GM12878 (cell line): ENCODE data around the gene NTRK3. TPM values are rescaled to one million over a fixed set of nuclear protein-coding genes. Genes with fewer than 3 reads are reported as not detected.

Source experiments
- ATAC-seq: fragments of 200-7000 bp; cut with Tn5 transposase; 3 replicates; pipeline ENCODE4 v1.9.1; 2020; ENCODE audit warnings: mild to moderate bottlenecking, moderate library complexity
- BruUV-seq: library from RNA; stranded (reverse); fragments of 400-500 nt; replicated peaks from 2 replicates; lab custom pipeline; 2021; lab: Mats Ljungman, UMichigan
- CTCF ChIA-PET: fragments of 300-600 bp; sonication (Branson Sonifier 250); formaldehyde crosslinking; extraction: SDS; loops from one replicate; lab custom pipeline; 2021; ENCODE audit warnings: inconsistent platforms; lab: Yijun Ruan, JAX
- POLR2A ChIA-PET: fragments of 350-600 bp; formaldehyde crosslinking; extraction: SDS; loops from one replicate; lab custom pipeline; 2021; ENCODE audit warnings: inconsistent platforms; lab: Charles Lee
- RAD21 ChIA-PET: fragments of 300-600 bp; sonication (Branson Sonifier 250); formaldehyde crosslinking; loops from one replicate; lab custom pipeline; 2023; ENCODE audit warnings: antibody characterized with exemption; ENCODE audit not compliant: unreplicated experiment; lab: Charles Lee
- SMC1A ChIA-PET: fragments of 300-600 bp; sonication (Branson Sonifier 250); formaldehyde crosslinking; loops from one replicate; lab custom pipeline; 2023; ENCODE audit not compliant: unreplicated experiment, uncharacterized antibody; lab: Charles Lee
- DNase-seq: peaks from one replicate; pipeline ENCODE4 v3.0.0-alpha.2; 2011; ENCODE audit warnings: low read depth, low spot score
- FAIRE-seq: peaks from 3 replicates; lab custom pipeline; 2011; peaks lifted over from hg19 to GRCh38; lab: Jason Lieb, UNC
- H2AFZ ChIP-seq: 2 replicates; pipeline ENCODE4 v1.6.0; 2011; ENCODE audit warnings: low read depth, low read length, control low read depth; ENCODE audit not compliant: control insufficient read depth
- H3K27ac ChIP-seq: 2 replicates; pipeline ENCODE4 v1.5.1; 2011; ENCODE audit warnings: control low read depth; ENCODE audit not compliant: control insufficient read depth, insufficient read depth
- H3K27me3 ChIP-seq, 2 experiments: replicated peaks in 1 of 2; 2 replicates each; pipeline versions ENCODE4 v1.6.0 to v1.6.1; 2011; ENCODE audit warnings: low read length in 1 of 2; ENCODE audit not compliant: control insufficient read depth in 2 of 2, insufficient read depth in 2 of 2
- H3K36me3 ChIP-seq, 2 experiments: 2 replicates each; pipeline ENCODE4 v1.5.1; 2011; ENCODE audit warnings: low read length in 1 of 2; ENCODE audit not compliant: control insufficient read depth in 2 of 2, insufficient read depth in 2 of 2
- H3K4me1 ChIP-seq: 2 replicates; pipeline ENCODE4 v1.6.1; 2011; ENCODE audit warnings: mild to moderate bottlenecking, low read length, moderate library complexity, mixed read lengths; ENCODE audit not compliant: control insufficient read depth, insufficient read depth
- H3K4me2 ChIP-seq: 2 replicates; pipeline ENCODE4 v1.6.0; 2011; ENCODE audit warnings: control low read depth; ENCODE audit not compliant: control insufficient read depth, insufficient read depth
- H3K4me3 ChIP-seq: fragments of 200-600 bp; sonication (generic); 2 replicates; pipeline ENCODE4 v1.5.1; 2016
- H3K79me2 ChIP-seq: 2 replicates; pipeline ENCODE4 v1.6.0; 2011; ENCODE audit warnings: low read length; ENCODE audit not compliant: control insufficient read depth, insufficient read depth
- H3K9ac ChIP-seq: 2 replicates; pipeline ENCODE4 v1.8.0; 2011; ENCODE audit warnings: low read length, control low read depth, mixed read lengths; ENCODE audit not compliant: control insufficient read depth, insufficient read depth
- H3K9me3 ChIP-seq: replicated peaks from 3 replicates; pipeline ENCODE4 v1.5.1; 2011; ENCODE audit warnings: mild to moderate bottlenecking, low read length; ENCODE audit not compliant: control insufficient read depth, insufficient read depth
- H4K20me1 ChIP-seq: 2 replicates; pipeline ENCODE4 v1.6.0; 2011; ENCODE audit not compliant: control insufficient read depth, insufficient read depth
- CBX5 ChIP-seq: sonication (generic); IDR thresholded peaks from 2 replicates; pipeline ENCODE4 v1.6.1; 2016; ENCODE audit warnings: low read depth, moderate library complexity, mild to moderate bottlenecking, inconsistent platforms
- E4F1 ChIP-seq: fragments of 450-650 bp; IDR thresholded peaks from 2 replicates; pipeline ENCODE4 v1.6.1; 2018; ENCODE audit warnings: borderline replicate concordance, mild to moderate bottlenecking; ENCODE audit not compliant: partially characterized antibody
- EED ChIP-seq: sonication (generic); IDR thresholded peaks from 2 replicates; pipeline ENCODE4 v1.6.1; 2016; ENCODE audit warnings: antibody characterized with exemption, low read depth
- GATAD2B ChIP-seq: fragments of 450-650 bp; conservative IDR thresholded peaks from 2 replicates; pipeline ENCODE4 v1.6.1; 2017; ENCODE audit warnings: low read depth, mild to moderate bottlenecking, moderate library complexity
- HDGF ChIP-seq: fragments of 450-650 bp; IDR thresholded peaks from 2 replicates; pipeline ENCODE4 v1.6.1; 2016; ENCODE audit warnings: antibody characterized with exemption
- JUNB ChIP-seq: IDR thresholded peaks from 2 replicates; pipeline ENCODE4 v1.6.1; 2016; ENCODE audit warnings: antibody characterized with exemption, mild to moderate bottlenecking
- MLLT1 ChIP-seq: fragments of 450-650 bp; IDR thresholded peaks from 2 replicates; pipeline ENCODE4 v1.6.1; 2016; ENCODE audit warnings: mild to moderate bottlenecking
- NBN ChIP-seq: fragments of 450-650 bp; IDR thresholded peaks from 2 replicates; pipeline ENCODE4 v1.6.1; 2016
- NFYA ChIP-seq: IDR thresholded peaks from 2 replicates; pipeline ENCODE4 v1.6.1; 2011; ENCODE audit warnings: low read depth, mild to moderate bottlenecking, low read length, improper control_type of control experiment, borderline replicate concordance
- NR2C1 ChIP-seq: fragments of 450-650 bp; IDR thresholded peaks from 2 replicates; pipeline ENCODE4 v1.6.1; 2017; ENCODE audit warnings: antibody characterized with exemption, mild to moderate bottlenecking, moderate library complexity
- NR2F1 ChIP-seq: fragments of 450-650 bp; conservative IDR thresholded peaks from 2 replicates; pipeline ENCODE4 v1.6.1; 2017; ENCODE audit warnings: mild to moderate bottlenecking
- PML ChIP-seq: IDR thresholded peaks from 2 replicates; pipeline ENCODE4 v1.6.1; 2012; ENCODE audit warnings: low read length, inconsistent platforms
- POLR2AphosphoS5 ChIP-seq: IDR thresholded peaks from 2 replicates; pipeline ENCODE4 v1.6.1; 2011; ENCODE audit warnings: mild to moderate bottlenecking, low read length, inconsistent platforms
- POU2F2 ChIP-seq: IDR thresholded peaks from 3 replicates; pipeline ENCODE4 v1.6.1; 2011; ENCODE audit warnings: low read depth, mild to moderate bottlenecking, low read length, borderline replicate concordance
- RB1 ChIP-seq: fragments of 450-650 bp; formaldehyde crosslinking; IDR thresholded peaks from 2 replicates; pipeline ENCODE4 v1.6.1; 2017; ENCODE audit warnings: mild to moderate bottlenecking, borderline replicate concordance
- USF2 ChIP-seq: IDR thresholded peaks from 2 replicates; pipeline ENCODE4 v1.6.1; 2011; ENCODE audit warnings: low read depth, low read length, improper control_type of control experiment, borderline replicate concordance
- WGBS: methylation state at CpG from one replicate; pipeline ENCODE4 v1.1.6; 2016; ENCODE audit warnings: low lambda C conversion rate; ENCODE audit not compliant: insufficient replicate concordance, insufficient coverage; ENCODE audit errors: missing lambda C conversion rate; 5-methylcytosine and 5-hydroxymethylcytosine counted together
- in situ Hi-C: fragments of 300-500 bp; cut with MboI; formaldehyde crosslinking; loops from 9 replicates; pipeline ENCODE4 v1.14.3; 2018; ENCODE audit warnings: mixed read lengths
- intact Hi-C: fragments of 100-400 bp; cut with micrococcal nuclease; formaldehyde crosslinking; loops from one replicate; pipeline ENCODE4 v1.14.2; 2022; ENCODE audit not compliant: unreplicated experiment
- polyA plus RNA-seq, 11 experiments: library from polyadenylated mRNA; depleted of rRNA in 4 of 11; unstranded in 6 of 11; stranded (reverse) in 5 of 11; fragments of >200 nt; fragmentation: Nextera tagmentation in 4 of 11; fragmentation: Illumina TruSeq in 1 of 11; extraction: Ambion mirVana in 4 of 11; extraction: Trizol in 1 of 11; gene quantifications; 1 replicate in 1 of 11; 2 replicates in 10 of 11; pipeline versions ENCODE4 v1.2.1 to v1.2.3, GENCODE V29; 2011 to 2016; ENCODE audit warnings: inconsistent platforms in 2 of 11, missing spikeins in 2 of 11, low read depth in 1 of 11
- total RNA-seq, 4 experiments: library from RNA; depleted of rRNA in 3 of 4; stranded (reverse); fragments of >200 nt in 3 of 4; fragmentation: Illumina TruSeq in 1 of 4; extraction: Trizol in 1 of 4; gene quantifications; 2 replicates each; pipeline versions ENCODE4 v1.2.1 to v1.2.3, GENCODE V29; 2013 to 2021

The NTRK3 gene
- total and polyA plus RNA-seq, 10 of the 15 experiments (the other 5 are each of a cell fraction or from before 2014, with no cell fraction given) = not detected

- WGBS = 21% methylated on average over 5 of the region's 5 CpGs
- Histone ChIP-seq H3K27me3 (no peaks in the 10 kb centered on the region), H2AFZ (no peak overlapping the region), H3K9me3 (no peaks in the 10 kb centered on the region), H3K4me1 (no peaks in the 10 kb centered on the region), H3K4me3 (no peak overlapping the region), H3K79me2 (no peaks in the 10 kb centered on the region), H3K4me2 (no peak overlapping the region), H3K27ac (no peak overlapping the region), H3K36me3 (no peaks in the 10 kb centered on the region), H4K20me1 (no peaks in the 10 kb centered on the region), H3K9ac (no peak overlapping the region)
- ATAC-seq (no peak), FAIRE-seq (no peak), DNase-seq (no peak)
- in situ Hi-C loops = no loop called here
- POLR2A ChIA-PET = no interaction called here
- TF ChIP-seq GATAD2B = no peak
- SMC1A ChIA-PET = no interaction called here
- no TSS peak for BruUV-seq
- CTCF ChIA-PET = no interaction called here
- RAD21 ChIA-PET = no interaction called here
- intact Hi-C loops = no loop called here
Measured at GRCh38 chr15:87816811-87817210, 439.7 kb downstream of the NTRK3 start.

GRCh38 chr15:87816016-87816415 is 440.5 kb downstream of the NTRK3 start:
- H3K27ac ChIP-seq = no peak overlapping the region
- no peak for ATAC-seq
- H3K9me3 ChIP-seq = no peaks in the 10 kb centered on the region
- ChIA-PET SMC1A (no interaction called here), POLR2A (no interaction called here), CTCF (interaction anchor here (0.7 kb wide), 1 partner anchor 8 kb away, joined by 3 read pairs; no protein-coding TSS in a partner anchor), RAD21 (no interaction called here)
- H3K9ac ChIP-seq = no peak overlapping the region
- 13% methylated on average over 1 of the region's 1 CpG for WGBS
- DNase-seq = no peak
- H3K4me1 ChIP-seq = no peaks in the 10 kb centered on the region
- H3K27me3 ChIP-seq = no peaks in the 10 kb centered on the region
- H4K20me1 ChIP-seq = no peaks in the 10 kb centered on the region
- H3K36me3 ChIP-seq = no peaks in the 10 kb centered on the region
- H3K4me3 ChIP-seq = no peak overlapping the region
- intact Hi-C loops (no loop called here), in situ Hi-C loops (no loop called here)
- no peak overlapping the region for H2AFZ ChIP-seq
- H3K79me2 ChIP-seq = no peaks in the 10 kb centered on the region
- H3K4me2 ChIP-seq = no peak overlapping the region
- BruUV-seq = no TSS peak
- no peak for FAIRE-seq
- TF ChIP-seq NR2F1 = no peak
- TF ChIP-seq JUNB = no peak
- TF ChIP-seq MLLT1 = no peak
- TF ChIP-seq NR2C1 = no peak
- TF ChIP-seq NFYA = no peak
- TF ChIP-seq POU2F2 = no peak
- no peak for TF ChIP-seq USF2
- TF ChIP-seq CBX5 = no peak
- no peak for TF ChIP-seq EED
- no peak for TF ChIP-seq HDGF
- TF ChIP-seq E4F1 = no peak
- no peak for TF ChIP-seq NBN
- TF ChIP-seq POLR2AphosphoS5 = no peak
- no peak for TF ChIP-seq RB1
- TF ChIP-seq PML = no peak
